HEK293 (cell line): Measurements from ENCODE around the gene TTC1.

ENCODE experiments used
- CTCF ChIA-PET: fragments of 350-600 bp; formaldehyde crosslinking; extraction: SDS; loops from one replicate; lab custom pipeline; 2021; ENCODE audit warnings: antibody characterized with exemption; lab: Yijun Ruan, JAX
- POLR2A ChIA-PET: fragments of 300-600 bp; formaldehyde crosslinking; extraction: SDS; loops from one replicate; lab custom pipeline; 2020; ENCODE audit warnings: antibody characterized with exemption, inconsistent platforms; lab: Yijun Ruan, JAX
- H3K27ac ChIP-seq: fragments of 200-500 bp; sonication (Bioruptor generic); 2 replicates; pipeline ENCODE4 v1.5.1; 2014; ENCODE audit warnings: low read depth, low read length, control low read depth, inconsistent platforms; ENCODE audit errors: extremely low read depth
- H3K36me3 ChIP-seq, 2 experiments: fragments of 200-500 bp in 1 of 2; sonication (Bioruptor generic) in 1 of 2; 1 replicate in 1 of 2; 2 replicates in 1 of 2; pipeline ENCODE4 v1.5.1; 2014 to 2017; ENCODE audit warnings: inconsistent platforms in 2 of 2, low read length in 2 of 2; ENCODE audit not compliant: control insufficient read depth in 2 of 2, insufficient read depth in 1 of 2
- H3K4me1 ChIP-seq: fragments of 200-500 bp; sonication (Bioruptor generic); 2 replicates; pipeline ENCODE4 v1.5.1; 2014; ENCODE audit warnings: mild to moderate bottlenecking, low read length, inconsistent platforms; ENCODE audit not compliant: control insufficient read depth, insufficient read depth
- H3K4me3 ChIP-seq: 2 replicates; pipeline ENCODE4 v1.5.1; 2011; ENCODE audit warnings: low read depth, mild to moderate bottlenecking, control low read depth, low read length, moderate library complexity
- H3K9me3 ChIP-seq: fragments of 200-500 bp; sonication (Bioruptor generic); 2 replicates; pipeline ENCODE4 v1.5.1; 2014; ENCODE audit warnings: low read depth, low read length, inconsistent platforms; ENCODE audit not compliant: control insufficient read depth, insufficient read depth
- ATF2 ChIP-seq: fragments of 450-650 bp; formaldehyde crosslinking; IDR thresholded peaks from 2 replicates; pipeline ENCODE4 v1.5.1; 2016; ENCODE audit warnings: missing biosample characterization, missing genetic modification characterization, low read depth
- EGR2 ChIP-seq: fragments of 450-650 bp; formaldehyde crosslinking; IDR thresholded peaks from 2 replicates; pipeline ENCODE4 v1.5.1; 2016; ENCODE audit warnings: low read depth, missing biosample characterization, missing genetic modification characterization
- KLF10 ChIP-seq: fragments of 450-650 bp; IDR thresholded peaks from 2 replicates; pipeline ENCODE4 v1.5.1; 2018; ENCODE audit warnings: missing biosample characterization, mild to moderate bottlenecking, missing genetic modification characterization
- MYNN ChIP-seq: fragments of 450-650 bp; formaldehyde crosslinking; IDR thresholded peaks from 2 replicates; pipeline ENCODE4 v1.5.1; 2016; ENCODE audit warnings: missing biosample characterization, missing genetic modification characterization, borderline replicate concordance
- YY2 ChIP-seq: fragments of 450-650 bp; formaldehyde crosslinking; IDR thresholded peaks from 2 replicates; pipeline ENCODE4 v1.5.1; 2016; ENCODE audit warnings: missing biosample characterization, missing genetic modification characterization
- ZBTB21 ChIP-seq: fragments of 450-650 bp; formaldehyde crosslinking; IDR thresholded peaks from 2 replicates; pipeline ENCODE4 v1.5.1; 2017; ENCODE audit warnings: missing biosample characterization, missing genetic modification characterization
- ZBTB44 ChIP-seq: fragments of 450-650 bp; IDR thresholded peaks from 2 replicates; pipeline ENCODE4 v1.5.1; 2018; ENCODE audit warnings: missing biosample characterization, mild to moderate bottlenecking, missing genetic modification characterization
- ZFHX2 ChIP-seq: fragments of 450-650 bp; formaldehyde crosslinking; conservative IDR thresholded peaks from 2 replicates; pipeline ENCODE4 v1.5.1; 2016; ENCODE audit warnings: missing biosample characterization, missing genetic modification characterization
- ZFP69B ChIP-seq: fragments of 450-650 bp; formaldehyde crosslinking; IDR thresholded peaks from 2 replicates; pipeline ENCODE4 v1.5.1; 2016; ENCODE audit warnings: missing biosample characterization, missing genetic modification characterization
- ZNF112 ChIP-seq: fragments of 450-650 bp; formaldehyde crosslinking; IDR thresholded peaks from 2 replicates; pipeline ENCODE4 v1.5.0; 2017; ENCODE audit warnings: missing biosample characterization, missing genetic modification characterization
- ZNF132 ChIP-seq: fragments of 450-650 bp; formaldehyde crosslinking; IDR thresholded peaks from 2 replicates; pipeline ENCODE4 v1.5.1; 2017; ENCODE audit warnings: missing biosample characterization, missing genetic modification characterization, borderline replicate concordance
- ZNF174 ChIP-seq: fragments of 450-650 bp; formaldehyde crosslinking; IDR thresholded peaks from 2 replicates; pipeline ENCODE4 v1.5.0; 2017; ENCODE audit warnings: missing biosample characterization, mild to moderate bottlenecking, missing genetic modification characterization
- ZNF211 ChIP-seq: fragments of 450-650 bp; formaldehyde crosslinking; IDR thresholded peaks from 2 replicates; pipeline ENCODE4 v1.5.1; 2016; ENCODE audit warnings: low read depth, missing biosample characterization, missing genetic modification characterization
- ZNF221 ChIP-seq: fragments of 450-650 bp; formaldehyde crosslinking; IDR thresholded peaks from 2 replicates; pipeline ENCODE4 v1.5.1; 2017; ENCODE audit warnings: missing biosample characterization, missing genetic modification characterization, borderline replicate concordance
- ZNF341 ChIP-seq: fragments of 450-650 bp; formaldehyde crosslinking; IDR thresholded peaks from 2 replicates; pipeline ENCODE4; 2016; ENCODE audit warnings: low read depth, missing biosample characterization, missing genetic modification characterization
- ZNF37A ChIP-seq: fragments of 450-650 bp; IDR thresholded peaks from 2 replicates; pipeline ENCODE4 v1.5.1; 2018; ENCODE audit warnings: missing biosample characterization, missing genetic modification characterization
- ZNF48 ChIP-seq: fragments of 450-650 bp; formaldehyde crosslinking; IDR thresholded peaks from 2 replicates; pipeline ENCODE4 v1.5.1; 2016; ENCODE audit warnings: missing biosample characterization, missing genetic modification characterization
- ZNF544 ChIP-seq: fragments of 450-650 bp; formaldehyde crosslinking; IDR thresholded peaks from 2 replicates; pipeline ENCODE4 v1.5.0; 2017; ENCODE audit warnings: missing biosample characterization, missing genetic modification characterization
- ZNF707 ChIP-seq: fragments of 450-650 bp; formaldehyde crosslinking; IDR thresholded peaks from 2 replicates; pipeline ENCODE4 v1.5.1; 2016; ENCODE audit warnings: missing biosample characterization, missing genetic modification characterization
- ZNF768 ChIP-seq: fragments of 450-650 bp; formaldehyde crosslinking; IDR thresholded peaks from 2 replicates; pipeline ENCODE4 v1.5.1; 2018; ENCODE audit warnings: missing biosample characterization, mild to moderate bottlenecking, missing genetic modification characterization
- ZSCAN16 ChIP-seq: fragments of 450-650 bp; formaldehyde crosslinking; IDR thresholded peaks from 2 replicates; pipeline ENCODE4 v1.5.1; 2016; ENCODE audit warnings: missing biosample characterization, missing genetic modification characterization
- ZSCAN4 ChIP-seq: fragments of 450-650 bp; formaldehyde crosslinking; IDR thresholded peaks from 2 replicates; pipeline ENCODE4 v1.5.1; 2017; ENCODE audit warnings: missing biosample characterization, missing genetic modification characterization

Gene TTC1

GRCh38 chr5:160040471-160040835 lies 31.5 kb downstream of the TTC1 start:
- Histone ChIP-seq H3K9me3 (no peaks in the 10 kb centered on the region), H3K27ac (no peak overlapping the region), H3K4me3 (no peak overlapping the region), H3K4me1 (no peaks in the 10 kb centered on the region), H3K36me3 (peaks cover 51 to 78% of the 10 kb centered on the region in 2 experiments)
- ChIA-PET POLR2A (no interaction called here), CTCF (interaction anchor here (1.4 to 1.6 kb wide), 2 partner anchors 18 to 305 kb away, joined by 4 to 8 read pairs; no protein-coding TSS in a partner anchor)
- TF ChIP-seq ZBTB44 (tag by site-specific recombination) (no peak), ZNF544 (tag by site-specific recombination) (no peak), MYNN (tag by site-specific recombination) (no peak), ZNF132 (tag by site-specific recombination) (no peak), KLF10 (tag by site-specific recombination) (no peak), ZNF112 (tag by site-specific recombination) (no peak), ZNF48 (no peak), YY2 (tag by site-specific recombination) (no peak), ZNF37A (tag by site-specific recombination) (no peak), ZNF768 (no peak), ZNF707 (tag by site-specific recombination) (no peak), ZBTB21 (no peak), ZSCAN16 (tag by site-specific recombination) (no peak), EGR2 (no peak)

GRCh38 chr5:160042671-160043070 lies 33.7 kb downstream of the TTC1 start:
- POLR2A ChIA-PET = no interaction called here
- TF ChIP-seq ATF2 (tag by site-specific recombination) = no peak
- TF ChIP-seq ZNF211 (tag by site-specific recombination) = no peak
- no peak for TF ChIP-seq ZSCAN4 (tag by site-specific recombination)
- TF ChIP-seq ZNF341 (tag by site-specific recombination) = no peak
- no peak for TF ChIP-seq ZFP69B (tag by site-specific recombination)
- TF ChIP-seq ZNF221 (tag by site-specific recombination) = no peak
- no peak for TF ChIP-seq ZFHX2 (tag by site-specific recombination)
- TF ChIP-seq ZNF768 = no peak
- no peak for TF ChIP-seq ZNF174
- CTCF ChIA-PET = interaction anchor here (0.6 kb wide), 1 partner anchor 125 kb away, joined by 3 read pairs; no protein-coding TSS in a partner anchor
- no peak overlapping the region for H3K4me3 ChIP-seq
- H3K36me3 ChIP-seq = peaks cover 42 to 68% of the 10 kb centered on the region in 2 experiments
- no peak overlapping the region for H3K27ac ChIP-seq
- H3K4me1 ChIP-seq = no peaks in the 10 kb centered on the region
- no peaks in the 10 kb centered on the region for H3K9me3 ChIP-seq
